ENCODE measurements around the gene RGS8.

DNA sequence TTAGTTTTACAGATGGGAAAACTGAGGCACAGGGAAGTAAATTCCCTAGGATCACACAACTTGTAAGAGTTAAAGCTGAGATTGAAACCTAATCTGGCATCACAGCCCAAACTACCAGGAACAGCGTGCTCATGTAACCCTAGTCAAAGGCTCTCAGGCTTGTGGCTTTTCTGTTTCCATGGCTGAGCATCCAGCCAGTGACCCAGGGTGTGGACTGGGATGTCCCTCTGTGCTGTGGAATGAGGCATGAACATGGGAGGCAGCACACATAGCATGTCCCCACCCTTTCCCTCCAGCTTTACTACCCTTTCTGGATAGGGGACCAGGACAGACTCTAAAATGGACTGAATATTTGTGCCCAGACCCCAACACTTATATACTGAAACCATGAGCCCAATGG lies 45.1 kb downstream of the RGS8 start:
- TF ChIP-seq ZSCAN20 (CRISPR knock-in tag; IDR thresholded peaks at IDR 0.05) (no peak), EP300 (IDR thresholded peaks at IDR 0.05) (no peak), CHD2 (IDR thresholded peaks at IDR 0.05; ENCODE audit: low read length, partially characterized antibody) (no peak), POLR2A (IDR thresholded peaks at IDR 0.05; ENCODE audit: low read length) (no peak)
- TF ChIP-seq, protein P1, sequence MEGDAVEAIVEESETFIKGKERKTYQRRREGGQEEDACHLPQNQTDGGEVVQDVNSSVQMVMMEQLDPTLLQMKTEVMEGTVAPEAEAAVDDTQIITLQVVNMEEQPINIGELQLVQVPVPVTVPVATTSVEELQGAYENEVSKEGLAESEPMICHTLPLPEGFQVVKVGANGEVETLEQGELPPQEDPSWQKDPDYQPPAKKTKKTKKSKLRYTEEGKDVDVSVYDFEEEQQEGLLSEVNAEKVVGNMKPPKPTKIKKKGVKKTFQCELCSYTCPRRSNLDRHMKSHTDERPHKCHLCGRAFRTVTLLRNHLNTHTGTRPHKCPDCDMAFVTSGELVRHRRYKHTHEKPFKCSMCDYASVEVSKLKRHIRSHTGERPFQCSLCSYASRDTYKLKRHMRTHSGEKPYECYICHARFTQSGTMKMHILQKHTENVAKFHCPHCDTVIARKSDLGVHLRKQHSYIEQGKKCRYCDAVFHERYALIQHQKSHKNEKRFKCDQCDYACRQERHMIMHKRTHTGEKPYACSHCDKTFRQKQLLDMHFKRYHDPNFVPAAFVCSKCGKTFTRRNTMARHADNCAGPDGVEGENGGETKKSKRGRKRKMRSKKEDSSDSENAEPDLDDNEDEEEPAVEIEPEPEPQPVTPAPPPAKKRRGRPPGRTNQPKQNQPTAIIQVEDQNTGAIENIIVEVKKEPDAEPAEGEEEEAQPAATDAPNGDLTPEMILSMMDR (IDR thresholded peaks at IDR 0.05) = no peak
